HG02973 (cell line): Measurements from ENCODE around the gene SHBG.
"Not testable (repeated sequence)": the region's sequence is repeated elsewhere in the genome, so short reads cannot be mapped to it uniquely, and the experiment has no call there.

Experiments used
- ATAC-seq: cut with Tn5 transposase; IDR thresholded peaks from one replicate; pipeline ENCODE4 v1.9.1; 2021; ENCODE audit warnings: moderate library complexity; ENCODE audit not compliant: unreplicated experiment

SHBG gene, protein sequence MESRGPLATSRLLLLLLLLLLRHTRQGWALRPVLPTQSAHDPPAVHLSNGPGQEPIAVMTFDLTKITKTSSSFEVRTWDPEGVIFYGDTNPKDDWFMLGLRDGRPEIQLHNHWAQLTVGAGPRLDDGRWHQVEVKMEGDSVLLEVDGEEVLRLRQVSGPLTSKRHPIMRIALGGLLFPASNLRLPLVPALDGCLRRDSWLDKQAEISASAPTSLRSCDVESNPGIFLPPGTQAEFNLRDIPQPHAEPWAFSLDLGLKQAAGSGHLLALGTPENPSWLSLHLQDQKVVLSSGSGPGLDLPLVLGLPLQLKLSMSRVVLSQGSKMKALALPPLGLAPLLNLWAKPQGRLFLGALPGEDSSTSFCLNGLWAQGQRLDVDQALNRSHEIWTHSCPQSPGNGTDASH

GRCh38 chr17:7629939-7630571 is at the start of gene SHBG:
TSS of gene SHBG (plus strand) at chr17:7630135. CDS start at chr17:7630173, 38 bp downstream.
- ATAC-seq: no peak

DNA sequence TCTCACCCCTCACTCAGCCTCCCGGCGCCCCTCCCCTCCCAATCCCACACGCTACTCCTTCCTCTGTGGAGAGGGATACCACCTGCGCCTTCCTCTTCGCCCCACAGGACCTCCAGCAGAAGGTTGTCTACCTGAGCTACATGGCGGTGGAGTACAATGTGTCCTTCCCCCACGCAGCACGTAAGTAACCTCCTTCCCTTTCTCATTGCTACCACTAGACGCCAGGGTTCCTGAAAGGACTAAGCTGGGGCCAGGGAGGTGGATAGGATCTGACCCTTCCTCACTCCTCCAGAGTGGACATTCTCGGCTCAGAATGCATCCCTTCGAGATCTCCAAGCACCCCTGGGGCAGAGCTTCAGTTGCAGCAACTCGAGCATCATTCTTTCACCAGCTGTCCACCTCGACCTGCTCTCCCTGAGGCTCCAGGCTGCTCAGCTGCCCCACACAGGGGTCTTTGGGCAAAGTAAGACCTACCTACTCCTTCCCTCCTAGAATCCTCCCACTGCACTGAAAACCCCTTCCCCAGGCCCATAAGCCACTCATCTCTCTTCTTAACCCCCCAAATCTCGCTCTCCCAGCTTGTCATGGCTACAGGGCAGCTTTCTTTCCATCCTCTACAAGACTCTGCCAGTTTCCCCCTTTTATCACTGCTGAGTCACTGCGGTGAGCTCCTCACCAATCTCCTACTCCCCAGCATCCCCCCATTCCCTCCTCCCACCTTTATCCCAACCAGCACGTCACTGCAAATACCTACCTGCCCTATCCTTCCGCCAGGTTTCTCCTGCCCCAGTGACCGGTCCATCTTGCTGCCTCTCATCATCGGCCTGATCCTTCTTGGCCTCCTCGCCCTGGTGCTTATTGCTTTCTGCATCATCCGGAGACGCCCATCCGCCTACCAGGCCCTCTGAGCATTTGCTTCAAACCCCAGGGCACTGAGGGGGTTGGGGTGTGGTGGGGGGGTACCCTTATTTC is 49.0 kb upstream of the SHBG start:
- ATAC-seq: no peak

- ATAC-seq: no peak
Observed at GRCh38 chr17:7582396-7583252, 47.3 kb upstream of the SHBG start.

DNA sequence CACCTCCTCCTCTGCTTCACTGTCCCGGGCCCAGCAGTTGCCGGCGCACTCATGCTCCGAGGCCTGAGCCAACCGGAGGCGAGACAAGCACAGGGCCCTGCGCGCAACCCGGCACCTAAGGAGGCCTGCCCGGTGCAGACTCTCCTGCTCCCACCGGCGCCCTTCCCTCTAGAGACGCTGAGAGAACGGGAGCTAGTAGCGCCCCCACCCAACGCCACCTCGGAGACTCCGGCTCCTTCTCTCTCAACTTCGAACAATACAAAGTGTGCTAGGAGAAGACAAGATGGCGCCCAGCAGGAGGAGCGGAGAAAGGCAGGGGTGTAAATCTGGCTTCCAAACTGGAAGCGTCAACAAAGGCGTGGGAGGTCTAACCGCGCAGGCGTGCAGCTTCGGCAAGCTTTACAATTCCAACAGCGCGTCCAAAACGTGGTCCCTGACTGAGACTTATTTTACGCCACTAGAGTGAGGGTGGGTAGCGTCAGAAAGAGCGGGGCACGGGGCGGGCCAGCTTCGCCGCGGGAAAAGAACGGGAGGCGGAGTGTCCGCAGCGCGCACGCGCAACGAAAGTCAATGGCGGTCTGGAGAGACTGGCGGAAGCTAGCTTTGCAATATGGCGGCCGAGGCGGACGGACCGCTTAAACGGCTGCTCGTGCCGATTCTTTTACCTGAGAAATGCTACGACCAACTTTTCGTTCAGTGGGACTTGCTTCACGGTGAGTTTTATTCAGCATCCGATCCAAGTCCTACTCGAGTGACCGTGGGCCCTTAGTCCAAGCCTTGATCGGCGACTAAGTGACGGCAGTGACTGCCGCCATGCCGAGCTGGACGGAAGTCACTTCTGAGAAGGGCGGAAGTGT is 46.5 kb upstream of the SHBG start, which contains the start of gene MPDU1:
MPDU1 (plus strand) TSS at position 600 of the 857 bp plus-strand sequence; CDS start at position 611, 11 bp downstream.
- ATAC-seq: peak; percentile 49

- ATAC-seq: no peak
Observed at GRCh38 chr17:7586673-7587419, 43.1 kb upstream of the SHBG start.

- no peak for ATAC-seq
Observed at GRCh38 chr17:7587420-7588151, 42.3 kb upstream of the SHBG start.

GRCh38 chr17:7588553-7589203 is 41.3 kb upstream of the SHBG start:
- no peak for ATAC-seq

DNA sequence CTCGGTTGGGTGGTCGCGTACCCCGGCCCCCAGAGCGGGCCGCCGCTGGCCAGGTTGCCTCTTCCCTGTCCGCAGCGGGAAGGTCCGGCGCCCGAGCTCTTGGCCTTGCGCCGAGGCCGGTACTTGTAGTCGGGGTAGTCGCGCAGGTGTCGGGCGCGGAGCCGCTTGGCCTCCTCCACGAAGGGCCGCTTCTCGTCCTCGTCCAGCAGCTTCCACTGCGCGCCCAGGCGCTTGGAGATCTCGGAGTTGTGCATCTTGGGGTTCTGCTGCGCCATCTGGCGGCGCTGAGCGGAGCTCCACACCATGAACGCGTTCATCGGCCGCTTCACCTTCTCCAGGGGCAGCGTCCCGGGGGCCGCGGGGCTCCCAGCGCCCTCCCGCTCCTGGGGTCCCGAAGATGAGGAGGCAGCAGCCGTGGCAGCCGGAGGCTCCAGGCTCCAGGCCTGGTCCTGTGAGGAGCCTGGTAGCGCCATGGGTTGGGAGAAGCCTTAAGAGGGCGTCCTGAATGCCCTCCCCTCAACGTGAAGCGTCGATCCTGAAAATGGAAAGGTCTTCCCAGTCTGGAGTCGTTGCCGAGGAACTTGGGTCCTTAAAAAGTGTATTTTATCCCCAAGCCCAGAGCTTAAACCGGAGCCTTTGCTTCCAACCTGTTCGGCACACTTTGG is 40.6 kb upstream of the SHBG start:
- ATAC-seq: no peak

DNA sequence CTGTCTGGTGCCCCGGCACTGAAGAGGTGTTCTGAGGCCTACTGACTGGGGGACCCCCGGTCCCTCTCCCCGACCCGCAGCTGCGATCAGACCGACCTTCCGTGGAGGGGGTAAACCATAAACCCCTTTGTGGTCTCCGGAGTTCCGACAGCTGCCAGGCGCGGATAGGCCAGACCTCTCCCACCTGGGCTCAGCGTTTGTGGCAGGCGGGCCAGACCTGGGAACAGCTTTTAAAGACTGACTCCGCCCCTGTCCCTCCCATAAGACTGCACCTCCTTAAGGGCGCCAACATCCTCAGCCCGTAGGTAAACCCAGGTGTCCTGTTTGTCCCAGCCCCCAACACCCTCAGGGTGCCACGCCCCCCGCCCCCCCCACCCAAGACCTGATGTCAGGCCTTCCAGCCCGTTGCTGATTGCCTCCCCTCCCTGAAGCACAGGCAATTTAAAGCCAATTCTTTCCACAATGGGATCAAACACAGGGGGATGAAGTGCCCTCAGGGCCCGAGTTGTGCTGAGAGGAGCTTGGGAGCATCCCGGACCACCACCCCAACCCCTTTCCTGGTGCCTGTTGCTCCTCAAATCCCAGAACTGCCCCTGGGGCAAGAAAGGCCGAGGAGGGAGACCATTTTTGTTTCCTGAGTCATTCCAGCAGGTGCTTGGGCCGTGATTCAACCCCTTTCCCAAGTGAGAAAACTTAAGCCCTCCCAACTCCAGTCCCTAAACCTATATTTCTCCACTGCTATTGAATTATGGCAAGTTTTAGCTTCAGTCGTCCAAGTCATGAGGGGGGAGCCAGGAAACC is 39.8 kb upstream of the SHBG start, which contains the start of gene SOX15:
SOX15 (minus strand) TSS at position 204 of the 801 bp plus-strand sequence. CDS start 418 bp downstream, outside the sequence.
- ATAC-seq: no peak

DNA sequence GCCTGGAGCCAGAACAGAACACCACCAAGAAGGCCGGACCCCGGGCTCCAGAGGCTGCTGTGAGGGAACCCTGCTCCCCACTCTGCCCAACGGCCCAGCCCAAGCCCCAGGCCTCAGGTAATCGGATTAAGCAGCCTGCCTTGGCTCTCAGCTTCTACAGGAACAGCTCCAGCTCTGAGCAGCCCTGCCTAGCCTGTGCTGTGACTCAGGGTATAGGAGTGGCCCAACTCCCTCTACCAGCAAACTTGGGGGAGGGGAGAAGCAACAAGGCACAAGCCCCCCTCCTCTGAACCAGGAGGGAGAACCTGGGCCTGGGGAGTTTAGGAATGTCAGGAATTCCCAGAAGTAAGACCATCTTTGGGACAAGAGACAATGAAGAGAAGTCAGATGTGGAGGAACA is 39.2 kb upstream of the SHBG start:
- no peak for ATAC-seq

- no peak for ATAC-seq
Observed at GRCh38 chr17:7591596-7591995, 38.3 kb upstream of the SHBG start.

DNA sequence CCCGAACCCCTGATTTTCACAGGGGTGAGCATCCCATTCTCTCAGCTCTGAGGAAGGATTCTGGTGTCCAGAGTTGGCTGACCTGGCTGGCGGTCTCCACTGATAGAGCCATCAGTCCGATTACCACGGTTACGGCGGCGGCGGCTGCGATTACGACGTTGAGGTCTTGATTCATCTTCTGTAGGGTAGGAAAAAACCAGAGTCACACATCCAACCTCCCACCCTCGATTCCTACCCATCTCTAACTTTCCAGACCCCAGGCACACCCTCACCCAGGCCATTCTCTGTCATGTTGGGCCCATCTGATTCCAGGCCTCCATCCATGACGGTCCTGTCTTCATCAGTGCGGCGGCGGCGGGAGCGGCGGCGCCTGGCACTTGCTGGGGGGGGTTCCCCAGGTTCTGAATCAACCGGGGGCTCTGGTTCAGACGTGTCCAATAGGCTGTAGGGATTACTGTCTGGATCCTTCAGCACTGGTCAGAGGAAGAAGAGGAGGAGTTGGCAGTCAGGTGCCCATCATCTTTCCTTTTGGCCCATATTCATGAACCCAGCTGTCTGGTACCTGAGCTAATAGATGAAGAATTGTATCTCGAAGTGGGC is 37.4 kb upstream of the SHBG start:
- no peak for ATAC-seq

- ATAC-seq: no peak
Observed at GRCh38 chr17:7593296-7593695, 36.6 kb upstream of the SHBG start.

GRCh38 chr17:7597561-7597960 is 32.4 kb upstream of the SHBG start:
- ATAC-seq: not testable (repeated sequence)

GRCh38 chr17:7606280-7606679 is 23.7 kb upstream of the SHBG start:
- no peak for ATAC-seq
